ENCODE data around the gene DMKN. TPM values are rescaled to one million over a fixed set of nuclear protein-coding genes. Genes with fewer than 3 reads are reported as not detected.

The DMKN gene
- polyA plus RNA-seq, 1 donor: 0.59 TPM

GRCh38 chr19:35549879-35550523, 36.6 kb upstream of the DMKN start:
- no peak for DNase-seq (ENCODE audit: low read depth)

- DNase-seq (ENCODE audit: low read depth): no peak
Measured at GRCh38 chr19:35549174-35549788, 35.8 kb upstream of the DMKN start.

GRCh38 chr19:35546532-35546931, 33.1 kb upstream of the DMKN start:
- no peak for DNase-seq (ENCODE audit: low read depth)

- DNase-seq (ENCODE audit: low read depth): no peak
Measured at GRCh38 chr19:35545855-35546381, 32.5 kb upstream of the DMKN start.

GRCh38 chr19:35545001-35545854, 31.8 kb upstream of the DMKN start, which contains the start of gene TMEM147:
Gene TMEM147, plus strand, starts transcription at chr19:35545626. Its CDS starts 114 bp downstream, at chr19:35545740.
- DNase-seq (ENCODE audit: low read depth): peak; percentile 58

GRCh38 chr19:35544110-35544802, 30.8 kb upstream of the DMKN start:
- no peak for DNase-seq (ENCODE audit: low read depth)

GRCh38 chr19:35543280-35544109, 30.0 kb upstream of the DMKN start:
- DNase-seq (ENCODE audit: low read depth): no peak

- no peak for DNase-seq (ENCODE audit: low read depth)
Measured at GRCh38 chr19:35542209-35542608, 28.8 kb upstream of the DMKN start.

- no peak for DNase-seq (ENCODE audit: low read depth)
Measured at GRCh38 chr19:35540356-35540927, 27.0 kb upstream of the DMKN start.

- DNase-seq (ENCODE audit: low read depth): no peak
Measured at GRCh38 chr19:35539850-35540249, 26.4 kb upstream of the DMKN start.

GRCh38 chr19:35539314-35539713, 25.9 kb upstream of the DMKN start:
- no peak for DNase-seq (ENCODE audit: low read depth)

GRCh38 chr19:35534803-35535480, 21.5 kb upstream of the DMKN start:
- DNase-seq (ENCODE audit: low read depth): no peak

- DNase-seq (ENCODE audit: low read depth): no peak
Measured at GRCh38 chr19:35533822-35534392, 20.5 kb upstream of the DMKN start.

- DNase-seq (ENCODE audit: low read depth): no peak
Measured at GRCh38 chr19:35533201-35533821, 19.9 kb upstream of the DMKN start, which contains the start of gene GAPDHS. Gene GAPDHS, plus strand, starts transcription at chr19:35533456. Its CDS starts 72 bp downstream, at chr19:35533528.

- no peak for DNase-seq (ENCODE audit: low read depth)
Measured at GRCh38 chr19:35531291-35531690, 17.8 kb upstream of the DMKN start.

GRCh38 chr19:35529241-35530218, 16.1 kb upstream of the DMKN start:
- no peak for DNase-seq (ENCODE audit: low read depth)

- DNase-seq (ENCODE audit: low read depth): no peak
Measured at GRCh38 chr19:35528218-35529038, 15.0 kb upstream of the DMKN start, which contains the start of gene SBSN. Gene SBSN, minus strand, starts transcription at chr19:35528311. Its CDS starts 30 bp downstream, at chr19:35528281.

Data from forelimb muscle (tissue), 1 donor.